CD14-positive monocyte (primary cell): ENCODE data around the gene TAAR8. TPM values are rescaled to one million over a fixed set of nuclear protein-coding genes. Genes with fewer than 3 reads are reported as not detected.

Source experiments
- DNase-seq, 3 donors: peaks; one replicate each; pipeline ENCODE4 v3.0.0-alpha.2; 2011 to 2022
- H2AFZ ChIP-seq: 2 replicates; pipeline ENCODE4 v1.6.0; 2012; ENCODE audit warnings: mild to moderate bottlenecking, low read depth, low read length, inconsistent platforms; ENCODE audit not compliant: insufficient read depth, poor library complexity, severe bottlenecking
- H3K27ac ChIP-seq, 2 donors: 1 replicate in 1 of 2; 2 replicates in 1 of 2; pipeline ENCODE4 v1.5.1; 2012 to 2013; ENCODE audit warnings: low read length in 2 of 2, control low read depth in 1 of 2, inconsistent platforms in 1 of 2, low read depth in 1 of 2, mild to moderate bottlenecking in 1 of 2
- H3K27me3 ChIP-seq, 2 donors: one replicate each; pipeline versions ENCODE4 v1.6.0 to v1.6.1; 2011 to 2013; ENCODE audit warnings: low read length in 2 of 2; ENCODE audit not compliant: control insufficient read depth in 2 of 2, insufficient read depth in 2 of 2
- H3K36me3 ChIP-seq, 2 donors: replicated peaks in 1 of 2; 1 replicate in 1 of 2; 2 replicates in 1 of 2; pipeline versions ENCODE4 v1.5.1 to v1.6.1; 2012 to 2013; ENCODE audit warnings: low read length in 2 of 2, control low read depth in 1 of 2, inconsistent platforms in 1 of 2, mild to moderate bottlenecking in 1 of 2; ENCODE audit not compliant: insufficient read depth in 2 of 2, control insufficient read depth in 1 of 2
- H3K4me1 ChIP-seq, 2 donors: 1 replicate in 1 of 2; 2 replicates in 1 of 2; pipeline versions ENCODE4 v1.5.1 to v1.6.1; 2012 to 2013; ENCODE audit warnings: low read length in 2 of 2, control low read depth in 1 of 2, inconsistent platforms in 1 of 2, mild to moderate bottlenecking in 1 of 2, moderate library complexity in 1 of 2; ENCODE audit not compliant: insufficient read depth in 2 of 2, control insufficient read depth in 1 of 2
- H3K4me2 ChIP-seq: replicated peaks from 2 replicates; pipeline ENCODE3; 2012; ENCODE audit warnings: low read length, moderate library complexity, mild to moderate bottlenecking; ENCODE audit not compliant: poor library complexity, severe bottlenecking; ENCODE audit errors: extremely low read depth
- H3K4me3 ChIP-seq, 3 experiments: fragments of 200-600 bp in 1 of 3; sonication (generic) in 1 of 3; replicated peaks in 1 of 3; 1 replicate in 2 of 3; 2 replicates in 1 of 3; pipeline ENCODE4 v1.5.1; 2011 to 2013; ENCODE audit warnings: low read length in 3 of 3, mild to moderate bottlenecking in 3 of 3, control low read depth in 2 of 3, low read depth in 2 of 3, inconsistent platforms in 1 of 3, moderate library complexity in 1 of 3
- H3K79me2 ChIP-seq: 2 replicates; pipeline ENCODE4 v1.6.0; 2012; ENCODE audit warnings: mild to moderate bottlenecking, control low read depth, inconsistent platforms, low read length, moderate library complexity; ENCODE audit not compliant: insufficient read depth
- H3K9ac ChIP-seq: 2 replicates; pipeline ENCODE4 v1.6.0; 2017; ENCODE audit warnings: low read length, mild to moderate bottlenecking; ENCODE audit not compliant: insufficient read depth, poor library complexity, severe bottlenecking
- H3K9me3 ChIP-seq, 2 donors: replicated peaks in 1 of 2; 1 replicate in 1 of 2; 2 replicates in 1 of 2; pipeline versions ENCODE4 v1.5.1 to v1.6.1; 2012 to 2013; ENCODE audit warnings: low read length in 2 of 2, control low read depth in 1 of 2; ENCODE audit not compliant: control insufficient read depth in 1 of 2, insufficient read depth in 1 of 2
- H4K20me1 ChIP-seq: 2 replicates; pipeline ENCODE4 v1.6.0; 2012; ENCODE audit warnings: mild to moderate bottlenecking, low read length, control low read depth, moderate library complexity; ENCODE audit not compliant: insufficient read depth
- H3K27ac Mint-ChIP-seq, 7 donors: one replicate each; pipeline ENCODE4 v1.8.0; 2020; ENCODE audit warnings: mild to moderate bottlenecking in 7 of 7, mixed read lengths in 7 of 7, moderate library complexity in 6 of 7, inconsistent platforms in 2 of 7
- H3K27me3 Mint-ChIP-seq, 3 donors: one replicate each; pipeline ENCODE4 v1.8.0; 2021 to 2022; ENCODE audit warnings: low read depth in 3 of 3, mild to moderate bottlenecking in 3 of 3, mixed read lengths in 3 of 3, moderate library complexity in 3 of 3, inconsistent platforms in 1 of 3
- H3K36me3 Mint-ChIP-seq, 2 donors: one replicate each; pipeline ENCODE4 v1.8.0; 2020; ENCODE audit warnings: mixed read lengths in 2 of 2, inconsistent platforms in 1 of 2, mild to moderate bottlenecking in 1 of 2
- H3K4me1 Mint-ChIP-seq: one replicate; pipeline ENCODE4 v1.8.0; 2020; ENCODE audit warnings: mild to moderate bottlenecking, mixed read lengths
- H3K4me3 Mint-ChIP-seq, 2 donors: one replicate each; pipeline ENCODE4 v1.8.0; 2020; ENCODE audit warnings: mild to moderate bottlenecking in 2 of 2, mixed read lengths in 2 of 2, moderate library complexity in 1 of 2
- H3K9me3 Mint-ChIP-seq, 7 donors: one replicate each; pipeline ENCODE4 v1.8.0; 2020 to 2022; ENCODE audit warnings: mixed read lengths in 7 of 7, mild to moderate bottlenecking in 6 of 7, moderate library complexity in 6 of 7, inconsistent platforms in 2 of 7
- CTCF ChIP-seq: fragments of 200-600 bp; IDR thresholded peaks from one replicate; pipeline ENCODE4 v1.8.0; 2022; ENCODE audit warnings: antibody characterized with exemption, mild to moderate bottlenecking
- WGBS: methylation state at CpG from one replicate; pipeline ENCODE4 v1.1.5; 2013; ENCODE audit warnings: missing lambda C conversion rate; ENCODE audit not compliant: insufficient coverage; 5-methylcytosine and 5-hydroxymethylcytosine counted together
- intact Hi-C, 2 donors: fragments of 100-400 bp; cut with micrococcal nuclease; formaldehyde crosslinking; loops; one replicate each; pipeline versions ENCODE4 v1.15.0 to v1.15.1; 2023
- polyA plus RNA-seq, 3 donors: library from polyadenylated mRNA; depleted of rRNA in 1 of 3; unstranded in 2 of 3; stranded (reverse) in 1 of 3; fragments of 300-500 nt in 2 of 3; fragments of >200 nt in 1 of 3; fragmentation: Illumina TruSeq in 2 of 3; gene quantifications; 1 replicate in 2 of 3; 2 replicates in 1 of 3; pipeline ENCODE4 v1.2.3, GENCODE V29; 2012 to 2021

TAAR8 gene
- polyA plus RNA-seq, 3 donors = not detected

DNA sequence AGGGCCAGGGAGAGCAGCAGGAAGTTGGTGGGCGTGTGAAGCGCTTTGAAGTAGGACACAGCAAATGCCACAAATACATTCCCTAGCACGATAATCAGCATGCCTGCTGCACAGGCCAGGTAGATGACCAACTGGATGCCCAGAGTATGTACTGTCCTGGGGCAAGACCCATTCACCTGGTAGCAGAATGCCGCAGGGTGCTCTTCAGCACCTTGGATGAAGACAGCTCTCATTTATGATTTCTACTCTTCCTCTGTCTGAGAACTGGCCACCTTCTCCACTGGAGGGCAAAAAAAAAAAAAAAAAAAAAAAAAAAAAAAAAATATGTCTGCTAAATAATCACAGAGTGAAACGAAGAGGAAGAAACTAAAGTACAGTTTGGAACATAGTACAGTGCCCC is 37.0 kb downstream of the TAAR8 start, which contains the start of gene TAAR5:
TSS of gene TAAR5 (minus strand) at position 288 of the 400 bp plus-strand sequence. CDS start at position 233, 55 bp downstream.
- whole genome bisulfite sequencing = 93% methylated on average over 4 of the region's 5 CpGs
- Mint-ChIP-seq H3K9me3 (peaks cover 0 to 2% (median 0%) of the 10 kb centered on the region in 7 donors), H3K27me3 (no peaks in the 10 kb centered on the region), H3K4me3 (no peak within 1 kb of the TSS), H3K4me1 (peaks cover 42% of the 10 kb centered on the region), H3K27ac (peak within 1 kb of the TSS in 3 of 7 donors; percentile 17 to 68 (median 54)), H3K36me3 (no peaks in the 10 kb centered on the region)
- H3K27me3 ChIP-seq = no peaks in the 10 kb centered on the region
- DNase-seq = no peak
- H3K9ac ChIP-seq = no peak within 1 kb of the TSS
- no peak within 1 kb of the TSS for H3K4me2 ChIP-seq
- peak within 1 kb of the TSS in 1 of 2 donors; percentile 53 for H3K27ac ChIP-seq
- no peaks in the 10 kb centered on the region for H4K20me1 ChIP-seq
- peaks cover 33 to 42% of the 10 kb centered on the region in 2 donors for H3K4me1 ChIP-seq
- TF ChIP-seq CTCF = no peak
- intact Hi-C loops = no loop called here
- no peaks in the 10 kb centered on the region for H3K36me3 ChIP-seq
- no peaks in the 10 kb centered on the region for H3K9me3 ChIP-seq
- no peak within 1 kb of the TSS for H3K4me3 ChIP-seq
- H2AFZ ChIP-seq = peak within 1 kb of the TSS; percentile 6
- no peaks in the 10 kb centered on the region for H3K79me2 ChIP-seq

- Histone ChIP-seq H3K4me2 (no peak overlapping the region), H3K4me3 (no peak overlapping the region), H3K9ac (no peak overlapping the region), H2AFZ (no peak overlapping the region), H3K4me1 (peaks cover 33 to 42% of the 10 kb centered on the region in 2 donors), H3K36me3 (no peaks in the 10 kb centered on the region), H4K20me1 (no peaks in the 10 kb centered on the region), H3K27ac (no peak overlapping the region), H3K79me2 (no peaks in the 10 kb centered on the region), H3K27me3 (no peaks in the 10 kb centered on the region), H3K9me3 (no peaks in the 10 kb centered on the region)
- no CpG with 5 or more reads among the region's 1 CpG for whole genome bisulfite sequencing
- Mint-ChIP-seq H3K9me3 (peaks cover 0 to 2% (median 0%) of the 10 kb centered on the region in 7 donors), H3K4me1 (peaks cover 42% of the 10 kb centered on the region), H3K27me3 (peaks cover 0 to 1% (median 0%) of the 10 kb centered on the region in 3 donors), H3K4me3 (no peak overlapping the region), H3K36me3 (no peaks in the 10 kb centered on the region), H3K27ac (no peak overlapping the region)
- intact Hi-C loops = no loop called here
- no peak for TF ChIP-seq CTCF
- no peak for DNase-seq
Measured at GRCh38 chr6:132590362-132590761, 37.9 kb downstream of the TAAR8 start.
